WTC11 (cell line): Measurements from ENCODE around the gene LATS2. TPM values are rescaled to one million over a fixed set of nuclear protein-coding genes. Genes with fewer than 3 reads are reported as not detected.

Experiments used
- ATAC-seq: fragments of 200-7000 bp; cut with Tn5 transposase; 2 replicates; pipeline ENCODE4 v1.10.0; 2021; ENCODE audit warnings: mild to moderate bottlenecking, moderate library complexity
- CTCF ChIA-PET: fragments of 300-600 bp; sonication (Branson Sonifier 250); formaldehyde crosslinking; loops from one replicate; lab custom pipeline; 2021; ENCODE audit warnings: antibody characterized with exemption; lab: Charles Lee
- POLR2A ChIA-PET: fragments of 350-600 bp; sonication (Branson Sonifier 250); formaldehyde crosslinking; loops from one replicate; lab custom pipeline; 2021; ENCODE audit warnings: antibody characterized with exemption; lab: Charles Lee
- DNase-seq: peaks from one replicate; pipeline ENCODE4 v3.0.0; 2021; ENCODE audit warnings: low spot score
- H3K27ac Mint-ChIP-seq: 2 replicates; pipeline ENCODE4 v1.8.0; 2021; ENCODE audit warnings: mixed read lengths
- H3K27me3 Mint-ChIP-seq: 2 replicates; pipeline ENCODE4 v1.8.0; 2021; ENCODE audit warnings: low read depth, mild to moderate bottlenecking, moderate library complexity, mixed read lengths
- H3K36me3 Mint-ChIP-seq: 2 replicates; pipeline ENCODE4 v1.8.0; 2021; ENCODE audit warnings: mixed read lengths
- H3K4me1 Mint-ChIP-seq: 2 replicates; pipeline ENCODE4 v1.8.0; 2022; ENCODE audit warnings: mixed read lengths
- H3K4me3 Mint-ChIP-seq: 2 replicates; pipeline ENCODE4 v1.8.0; 2021; ENCODE audit warnings: mild to moderate bottlenecking, moderate library complexity, mixed read lengths
- H3K9me3 Mint-ChIP-seq: 2 replicates; pipeline ENCODE4 v1.8.0; 2021; ENCODE audit warnings: mixed read lengths
- CREB1 ChIP-seq: sonication (generic); formaldehyde crosslinking; IDR thresholded peaks from 2 replicates; pipeline ENCODE4 v1.8.0; 2023; ENCODE audit warnings: mild to moderate bottlenecking, missing genetic modification reagents
- EMX1 ChIP-seq: fragments of 250-450 bp; sonication (Bioruptor Pico); IDR thresholded peaks from 2 replicates; pipeline ENCODE4 v1.8.0; 2021; ENCODE audit warnings: mild to moderate bottlenecking
- ESRRA ChIP-seq: sonication (generic); formaldehyde crosslinking; IDR thresholded peaks from 2 replicates; pipeline ENCODE4 v1.8.1; 2022; ENCODE audit warnings: mild to moderate bottlenecking, missing genetic modification reagents, borderline replicate concordance
- ETV6 ChIP-seq: sonication (generic); formaldehyde crosslinking; IDR thresholded peaks from 2 replicates; pipeline ENCODE4 v1.8.1; 2022; ENCODE audit warnings: mild to moderate bottlenecking, missing genetic modification reagents
- JAZF1 ChIP-seq: fragments of 250-450 bp; sonication (Bioruptor Pico); IDR thresholded peaks from 2 replicates; pipeline ENCODE4 v1.9.0; 2021; ENCODE audit warnings: moderate library complexity, mild to moderate bottlenecking, inconsistent platforms
- KAT7 ChIP-seq: sonication (generic); formaldehyde crosslinking; IDR thresholded peaks from 2 replicates; pipeline ENCODE4 v1.8.1; 2023; ENCODE audit warnings: missing genetic modification reagents, mild to moderate bottlenecking, borderline replicate concordance
- NR3C1 ChIP-seq: sonication (generic); formaldehyde crosslinking; conservative IDR thresholded peaks from 2 replicates; pipeline ENCODE4 v1.8.1; 2023; ENCODE audit warnings: low read depth, mild to moderate bottlenecking, missing genetic modification reagents
- RORB ChIP-seq: fragments of 250-450 bp; sonication (Bioruptor Pico); IDR thresholded peaks from 2 replicates; pipeline ENCODE4 v1.9.0; 2021; ENCODE audit warnings: mild to moderate bottlenecking
- SMAD4 ChIP-seq: sonication (generic); formaldehyde crosslinking; IDR thresholded peaks from 2 replicates; pipeline ENCODE4 v1.8.0; 2022; ENCODE audit warnings: mild to moderate bottlenecking, missing genetic modification reagents
- SOX15 ChIP-seq: fragments of 250-450 bp; sonication (Bioruptor Pico); IDR thresholded peaks from 2 replicates; pipeline ENCODE4 v1.9.0; 2021; ENCODE audit warnings: mild to moderate bottlenecking
- ZBTB21 ChIP-seq: sonication (generic); formaldehyde crosslinking; IDR thresholded peaks from 2 replicates; pipeline ENCODE4 v1.8.1; 2023; ENCODE audit warnings: mild to moderate bottlenecking, missing genetic modification reagents, borderline replicate concordance
- ZNF232 ChIP-seq: sonication (generic); formaldehyde crosslinking; IDR thresholded peaks from 2 replicates; pipeline ENCODE4 v1.8.0; 2022; ENCODE audit warnings: mild to moderate bottlenecking, missing genetic modification reagents
- ZNF317 ChIP-seq: sonication (generic); formaldehyde crosslinking; IDR thresholded peaks from 2 replicates; pipeline ENCODE4 v1.8.1; 2023; ENCODE audit warnings: low read depth, mild to moderate bottlenecking, moderate library complexity, missing genetic modification reagents, borderline replicate concordance
- total RNA-seq: library from RNA; stranded (reverse); gene quantifications from 3 replicates; pipeline ENCODE4 v1.2.3, GENCODE V29; 2021
- TF ChIP-seq, protein P1 (sequence below): sonication (generic); formaldehyde crosslinking; IDR thresholded peaks from 2 replicates; pipeline ENCODE4 v1.8.0; 2022; ENCODE audit warnings: missing genetic modification reagents
- TF ChIP-seq, protein P2 (sequence below): fragments of 200-600 bp; IDR thresholded peaks from 2 replicates; pipeline ENCODE4 v1.8.0; 2022; ENCODE audit warnings: antibody characterized with exemption
- TF ChIP-seq, protein P3 (sequence below): sonication (generic); formaldehyde crosslinking; IDR thresholded peaks from 2 replicates; pipeline ENCODE4 v1.8.0; 2022; ENCODE audit warnings: mild to moderate bottlenecking, missing genetic modification reagents
- TF ChIP-seq, protein P4 (sequence below): sonication (generic); formaldehyde crosslinking; conservative IDR thresholded peaks from 2 replicates; pipeline ENCODE4 v1.8.1; 2023; ENCODE audit warnings: mild to moderate bottlenecking, low read depth, missing genetic modification reagents, moderate library complexity
- TF ChIP-seq, protein P5 (sequence below): fragments of 250-450 bp; sonication (Bioruptor Pico); IDR thresholded peaks from 2 replicates; pipeline ENCODE4 v1.9.0; 2021; ENCODE audit warnings: mild to moderate bottlenecking
- TF ChIP-seq, protein P6 (sequence below): sonication (generic); formaldehyde crosslinking; IDR thresholded peaks from 2 replicates; pipeline ENCODE4 v1.8.0; 2023; ENCODE audit warnings: missing genetic modification reagents

Gene LATS2
- total RNA-seq, 1 experiment from 2014 or later: 28.9 TPM

DNA sequence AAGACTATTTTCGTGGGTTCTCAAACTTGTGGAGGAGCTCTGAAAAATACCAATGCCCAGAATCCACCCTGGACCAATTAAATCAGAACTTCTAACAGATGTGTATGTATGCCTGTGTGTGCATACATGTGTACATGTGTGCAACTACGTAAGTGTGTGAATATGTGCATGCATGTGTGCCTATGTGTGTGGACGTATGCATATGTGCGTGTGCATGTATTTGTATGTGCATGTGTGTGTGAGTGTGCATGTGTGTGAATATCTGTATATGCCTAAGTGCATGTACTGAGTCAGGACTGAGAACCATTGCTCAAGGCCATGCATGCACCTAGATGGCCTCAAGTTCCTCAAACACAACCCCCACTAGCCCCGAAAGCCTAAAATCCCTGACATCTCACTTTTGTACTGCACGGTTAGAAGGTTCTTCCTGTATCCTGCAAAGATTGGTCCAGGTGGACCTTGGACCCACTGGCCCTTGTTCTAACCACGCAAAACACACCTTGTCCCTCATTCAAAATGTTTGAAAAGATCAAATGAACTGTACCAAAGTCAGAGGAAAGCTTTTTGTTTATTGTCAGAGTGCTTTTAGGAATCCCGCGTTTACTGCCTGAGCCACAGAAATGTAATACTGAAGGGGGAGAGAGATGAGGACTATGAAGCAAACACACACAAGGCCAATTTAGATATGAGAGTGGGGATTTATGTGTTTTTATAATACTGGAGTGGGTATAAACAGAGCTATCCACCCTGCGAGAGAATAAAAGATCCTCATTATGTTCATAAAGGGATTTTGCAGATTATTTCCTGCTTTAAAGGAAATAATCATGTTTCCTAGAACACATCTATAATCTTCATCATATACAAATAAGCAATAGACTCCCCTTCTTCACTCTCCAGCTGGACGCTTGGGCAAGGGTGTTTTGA is 39.1 kb downstream of the LATS2 start (continued):
- TF ChIP-seq, protein P1, sequence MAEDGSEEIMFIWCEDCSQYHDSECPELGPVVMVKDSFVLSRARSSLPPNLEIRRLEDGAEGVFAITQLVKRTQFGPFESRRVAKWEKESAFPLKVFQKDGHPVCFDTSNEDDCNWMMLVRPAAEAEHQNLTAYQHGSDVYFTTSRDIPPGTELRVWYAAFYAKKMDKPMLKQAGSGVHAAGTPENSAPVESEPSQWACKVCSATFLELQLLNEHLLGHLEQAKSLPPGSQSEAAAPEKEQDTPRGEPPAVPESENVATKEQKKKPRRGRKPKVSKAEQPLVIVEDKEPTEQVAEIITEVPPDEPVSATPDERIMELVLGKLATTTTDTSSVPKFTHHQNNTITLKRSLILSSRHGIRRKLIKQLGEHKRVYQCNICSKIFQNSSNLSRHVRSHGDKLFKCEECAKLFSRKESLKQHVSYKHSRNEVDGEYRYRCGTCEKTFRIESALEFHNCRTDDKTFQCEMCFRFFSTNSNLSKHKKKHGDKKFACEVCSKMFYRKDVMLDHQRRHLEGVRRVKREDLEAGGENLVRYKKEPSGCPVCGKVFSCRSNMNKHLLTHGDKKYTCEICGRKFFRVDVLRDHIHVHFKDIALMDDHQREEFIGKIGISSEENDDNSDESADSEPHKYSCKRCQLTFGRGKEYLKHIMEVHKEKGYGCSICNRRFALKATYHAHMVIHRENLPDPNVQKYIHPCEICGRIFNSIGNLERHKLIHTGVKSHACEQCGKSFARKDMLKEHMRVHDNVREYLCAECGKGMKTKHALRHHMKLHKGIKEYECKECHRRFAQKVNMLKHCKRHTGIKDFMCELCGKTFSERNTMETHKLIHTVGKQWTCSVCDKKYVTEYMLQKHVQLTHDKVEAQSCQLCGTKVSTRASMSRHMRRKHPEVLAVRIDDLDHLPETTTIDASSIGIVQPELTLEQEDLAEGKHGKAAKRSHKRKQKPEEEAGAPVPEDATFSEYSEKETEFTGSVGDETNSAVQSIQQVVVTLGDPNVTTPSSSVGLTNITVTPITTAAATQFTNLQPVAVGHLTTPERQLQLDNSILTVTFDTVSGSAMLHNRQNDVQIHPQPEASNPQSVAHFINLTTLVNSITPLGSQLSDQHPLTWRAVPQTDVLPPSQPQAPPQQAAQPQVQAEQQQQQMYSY: no peak
- TF ChIP-seq, protein P2, sequence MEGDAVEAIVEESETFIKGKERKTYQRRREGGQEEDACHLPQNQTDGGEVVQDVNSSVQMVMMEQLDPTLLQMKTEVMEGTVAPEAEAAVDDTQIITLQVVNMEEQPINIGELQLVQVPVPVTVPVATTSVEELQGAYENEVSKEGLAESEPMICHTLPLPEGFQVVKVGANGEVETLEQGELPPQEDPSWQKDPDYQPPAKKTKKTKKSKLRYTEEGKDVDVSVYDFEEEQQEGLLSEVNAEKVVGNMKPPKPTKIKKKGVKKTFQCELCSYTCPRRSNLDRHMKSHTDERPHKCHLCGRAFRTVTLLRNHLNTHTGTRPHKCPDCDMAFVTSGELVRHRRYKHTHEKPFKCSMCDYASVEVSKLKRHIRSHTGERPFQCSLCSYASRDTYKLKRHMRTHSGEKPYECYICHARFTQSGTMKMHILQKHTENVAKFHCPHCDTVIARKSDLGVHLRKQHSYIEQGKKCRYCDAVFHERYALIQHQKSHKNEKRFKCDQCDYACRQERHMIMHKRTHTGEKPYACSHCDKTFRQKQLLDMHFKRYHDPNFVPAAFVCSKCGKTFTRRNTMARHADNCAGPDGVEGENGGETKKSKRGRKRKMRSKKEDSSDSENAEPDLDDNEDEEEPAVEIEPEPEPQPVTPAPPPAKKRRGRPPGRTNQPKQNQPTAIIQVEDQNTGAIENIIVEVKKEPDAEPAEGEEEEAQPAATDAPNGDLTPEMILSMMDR: no peak
- TF ChIP-seq JAZF1 (CRISPR knock-in tag) (no peak), NR3C1 (CRISPR knock-in tag) (no peak), ETV6 (CRISPR knock-in tag) (no peak), KAT7 (no peak)

DNA sequence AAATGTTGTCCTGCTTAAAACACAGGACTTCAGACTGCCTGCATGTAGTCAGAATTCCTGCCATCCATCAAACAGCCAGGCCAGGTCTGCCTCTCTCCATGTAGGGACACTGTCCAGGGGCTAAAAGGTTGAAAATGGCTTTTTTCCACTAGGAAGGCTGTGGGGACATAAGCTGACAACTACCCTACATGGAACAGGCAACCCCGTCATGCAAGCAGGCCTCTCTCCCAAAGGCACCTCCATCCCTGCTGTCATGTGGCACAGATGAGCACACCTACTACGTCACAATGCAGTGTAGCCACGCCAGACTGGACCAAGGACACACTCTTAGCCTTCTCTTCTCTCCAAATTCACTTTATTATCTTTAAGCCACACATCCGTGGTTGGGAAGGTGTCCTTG is 40.8 kb downstream of the LATS2 start:
- ChIA-PET POLR2A (interaction anchor here (0.7 kb wide), 2 partner anchors 40 to 121 kb away, joined by 4 to 6 read pairs; no protein-coding TSS in a partner anchor), CTCF (interaction anchor here (1.1 to 2.0 kb wide), 2 partner anchors 14 to 77 kb away, joined by 3 to 4 read pairs; no protein-coding TSS in a partner anchor)
- H3K4me3 Mint-ChIP-seq: no peak overlapping the region
- peaks cover 3% of the 10 kb centered on the region; the same call in 1 of the 2 replicates for H3K36me3 Mint-ChIP-seq
- H3K4me1 Mint-ChIP-seq: peaks cover 45% of the 10 kb centered on the region
- H3K27me3 Mint-ChIP-seq: no peaks in the 10 kb centered on the region
- DNase-seq (no peak), ATAC-seq (no peak)
- H3K9me3 Mint-ChIP-seq: no peaks in the 10 kb centered on the region
- peak overlapping the region; percentile 75 for H3K27ac Mint-ChIP-seq
- TF ChIP-seq, protein P3, sequence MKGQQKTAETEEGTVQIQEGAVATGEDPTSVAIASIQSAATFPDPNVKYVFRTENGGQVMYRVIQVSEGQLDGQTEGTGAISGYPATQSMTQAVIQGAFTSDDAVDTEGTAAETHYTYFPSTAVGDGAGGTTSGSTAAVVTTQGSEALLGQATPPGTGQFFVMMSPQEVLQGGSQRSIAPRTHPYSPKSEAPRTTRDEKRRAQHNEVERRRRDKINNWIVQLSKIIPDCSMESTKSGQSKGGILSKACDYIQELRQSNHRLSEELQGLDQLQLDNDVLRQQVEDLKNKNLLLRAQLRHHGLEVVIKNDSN: no peak
- TF ChIP-seq SMAD4 (CRISPR knock-in tag): no peak
- no peak for TF ChIP-seq RORB
- no peak for TF ChIP-seq ZNF317 (CRISPR knock-in tag)
- TF ChIP-seq EMX1 (CRISPR knock-in tag): no peak
- TF ChIP-seq, protein P4, sequence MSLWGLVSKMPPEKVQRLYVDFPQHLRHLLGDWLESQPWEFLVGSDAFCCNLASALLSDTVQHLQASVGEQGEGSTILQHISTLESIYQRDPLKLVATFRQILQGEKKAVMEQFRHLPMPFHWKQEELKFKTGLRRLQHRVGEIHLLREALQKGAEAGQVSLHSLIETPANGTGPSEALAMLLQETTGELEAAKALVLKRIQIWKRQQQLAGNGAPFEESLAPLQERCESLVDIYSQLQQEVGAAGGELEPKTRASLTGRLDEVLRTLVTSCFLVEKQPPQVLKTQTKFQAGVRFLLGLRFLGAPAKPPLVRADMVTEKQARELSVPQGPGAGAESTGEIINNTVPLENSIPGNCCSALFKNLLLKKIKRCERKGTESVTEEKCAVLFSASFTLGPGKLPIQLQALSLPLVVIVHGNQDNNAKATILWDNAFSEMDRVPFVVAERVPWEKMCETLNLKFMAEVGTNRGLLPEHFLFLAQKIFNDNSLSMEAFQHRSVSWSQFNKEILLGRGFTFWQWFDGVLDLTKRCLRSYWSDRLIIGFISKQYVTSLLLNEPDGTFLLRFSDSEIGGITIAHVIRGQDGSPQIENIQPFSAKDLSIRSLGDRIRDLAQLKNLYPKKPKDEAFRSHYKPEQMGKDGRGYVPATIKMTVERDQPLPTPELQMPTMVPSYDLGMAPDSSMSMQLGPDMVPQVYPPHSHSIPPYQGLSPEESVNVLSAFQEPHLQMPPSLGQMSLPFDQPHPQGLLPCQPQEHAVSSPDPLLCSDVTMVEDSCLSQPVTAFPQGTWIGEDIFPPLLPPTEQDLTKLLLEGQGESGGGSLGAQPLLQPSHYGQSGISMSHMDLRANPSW (CRISPR knock-in tag): no peak
- TF ChIP-seq, protein P1: no peak
- TF ChIP-seq CREB1 (CRISPR knock-in tag): no peak
- TF ChIP-seq SOX15 (CRISPR knock-in tag): no peak
- TF ChIP-seq ESRRA (CRISPR knock-in tag): no peak
- no peak for TF ChIP-seq ZBTB21 (CRISPR knock-in tag)
- TF ChIP-seq, protein P5, sequence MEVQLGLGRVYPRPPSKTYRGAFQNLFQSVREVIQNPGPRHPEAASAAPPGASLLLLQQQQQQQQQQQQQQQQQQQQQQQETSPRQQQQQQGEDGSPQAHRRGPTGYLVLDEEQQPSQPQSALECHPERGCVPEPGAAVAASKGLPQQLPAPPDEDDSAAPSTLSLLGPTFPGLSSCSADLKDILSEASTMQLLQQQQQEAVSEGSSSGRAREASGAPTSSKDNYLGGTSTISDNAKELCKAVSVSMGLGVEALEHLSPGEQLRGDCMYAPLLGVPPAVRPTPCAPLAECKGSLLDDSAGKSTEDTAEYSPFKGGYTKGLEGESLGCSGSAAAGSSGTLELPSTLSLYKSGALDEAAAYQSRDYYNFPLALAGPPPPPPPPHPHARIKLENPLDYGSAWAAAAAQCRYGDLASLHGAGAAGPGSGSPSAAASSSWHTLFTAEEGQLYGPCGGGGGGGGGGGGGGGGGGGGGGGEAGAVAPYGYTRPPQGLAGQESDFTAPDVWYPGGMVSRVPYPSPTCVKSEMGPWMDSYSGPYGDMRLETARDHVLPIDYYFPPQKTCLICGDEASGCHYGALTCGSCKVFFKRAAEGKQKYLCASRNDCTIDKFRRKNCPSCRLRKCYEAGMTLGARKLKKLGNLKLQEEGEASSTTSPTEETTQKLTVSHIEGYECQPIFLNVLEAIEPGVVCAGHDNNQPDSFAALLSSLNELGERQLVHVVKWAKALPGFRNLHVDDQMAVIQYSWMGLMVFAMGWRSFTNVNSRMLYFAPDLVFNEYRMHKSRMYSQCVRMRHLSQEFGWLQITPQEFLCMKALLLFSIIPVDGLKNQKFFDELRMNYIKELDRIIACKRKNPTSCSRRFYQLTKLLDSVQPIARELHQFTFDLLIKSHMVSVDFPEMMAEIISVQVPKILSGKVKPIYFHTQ (CRISPR knock-in tag): no peak
- TF ChIP-seq ZNF232 (CRISPR knock-in tag): no peak
- TF ChIP-seq, protein P6, sequence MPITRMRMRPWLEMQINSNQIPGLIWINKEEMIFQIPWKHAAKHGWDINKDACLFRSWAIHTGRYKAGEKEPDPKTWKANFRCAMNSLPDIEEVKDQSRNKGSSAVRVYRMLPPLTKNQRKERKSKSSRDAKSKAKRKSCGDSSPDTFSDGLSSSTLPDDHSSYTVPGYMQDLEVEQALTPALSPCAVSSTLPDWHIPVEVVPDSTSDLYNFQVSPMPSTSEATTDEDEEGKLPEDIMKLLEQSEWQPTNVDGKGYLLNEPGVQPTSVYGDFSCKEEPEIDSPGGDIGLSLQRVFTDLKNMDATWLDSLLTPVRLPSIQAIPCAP: no peak
